Measurements from ENCODE around the gene OR2C1.

The OR2C1 gene

GRCh38 chr16:3349175-3349574 lies 6.5 kb upstream of the OR2C1 start:
- Histone ChIP-seq H3K79me2 (ENCODE audit: control insufficient read depth, low read length) (no peaks in the 10 kb centered on the region), H3K4me1 (ENCODE audit: control insufficient read depth, low read length) (peaks cover 9% of the 10 kb centered on the region; the same call in 1 of the 2 replicates), H3F3A (ENCODE audit: control insufficient read depth, insufficient read depth) (no peaks in the 10 kb centered on the region), H3K36me3 (ENCODE audit: control insufficient read depth, low read length) (no peaks in the 10 kb centered on the region), H3K4me3 (ENCODE audit: low read length) (no peak overlapping the region), H3K9me3 (ENCODE audit: control insufficient read depth, insufficient read depth, low read length) (no peaks in the 10 kb centered on the region), H3K27me3 (ENCODE audit: control insufficient read depth, low read length) (no peaks in the 10 kb centered on the region), H4K20me1 (ENCODE audit: control insufficient read depth, insufficient read depth, low read depth, low read length) (no peaks in the 10 kb centered on the region), H3K4me2 (ENCODE audit: low read length) (no peak overlapping the region), H3K9me2 (replicated peaks; ENCODE audit: control insufficient read depth, low read length) (no peaks in the 10 kb centered on the region), H3K27ac (ENCODE audit: low read depth, low read length) (no peak overlapping the region)
- TF ChIP-seq EZH2phosphoT487 (IDR thresholded peaks at IDR 0.05; ENCODE audit: borderline replicate concordance, low read length) (no peak), CTCF (IDR thresholded peaks at IDR 0.05; ENCODE audit: low read depth, low read length, poor library complexity, severe bottlenecking) (no peak)

- H3K9me3 ChIP-seq (ENCODE audit: control insufficient read depth, insufficient read depth, low read length): no peaks in the 10 kb centered on the region
- H3K27me3 ChIP-seq (ENCODE audit: control insufficient read depth, low read length): 0 out of 2 replicates have a peak, but pooled peaks cover 3% of the 10 kb centered on the region
- H4K20me1 ChIP-seq (ENCODE audit: control insufficient read depth, insufficient read depth, low read depth, low read length): no peaks in the 10 kb centered on the region
- H3K9me2 ChIP-seq (replicated peaks; ENCODE audit: control insufficient read depth, low read length): no peaks in the 10 kb centered on the region
- H3K4me2 ChIP-seq (ENCODE audit: low read length): no peak overlapping the region
- no peaks in the 10 kb centered on the region for H3K79me2 ChIP-seq (ENCODE audit: control insufficient read depth, low read length)
- H3K36me3 ChIP-seq (ENCODE audit: control insufficient read depth, low read length): no peaks in the 10 kb centered on the region
- TF ChIP-seq EZH2phosphoT487 (IDR thresholded peaks at IDR 0.05; ENCODE audit: borderline replicate concordance, low read length) (no peak), CTCF (IDR thresholded peaks at IDR 0.05; ENCODE audit: low read depth, low read length, poor library complexity, severe bottlenecking) (no peak)
- H3K4me3 ChIP-seq (ENCODE audit: low read length): no peak overlapping the region
- no peaks in the 10 kb centered on the region for H3K4me1 ChIP-seq (ENCODE audit: control insufficient read depth, low read length)
- no peaks in the 10 kb centered on the region for H3F3A ChIP-seq (ENCODE audit: control insufficient read depth, insufficient read depth)
- H3K27ac ChIP-seq (ENCODE audit: low read depth, low read length): no peak overlapping the region
Observed at GRCh38 chr16:3356118-3356517, 429 bp downstream of the OR2C1 start.

GRCh38 chr16:3358871-3359270 lies 3.2 kb downstream of the OR2C1 start:
- no peaks in the 10 kb centered on the region for H3K79me2 ChIP-seq (ENCODE audit: control insufficient read depth, low read length)
- 0 out of 2 replicates have a peak, but pooled peaks cover 5% of the 10 kb centered on the region for H3K27me3 ChIP-seq (ENCODE audit: control insufficient read depth, low read length)
- TF ChIP-seq EZH2phosphoT487 (IDR thresholded peaks at IDR 0.05; ENCODE audit: borderline replicate concordance, low read length) (no peak), CTCF (IDR thresholded peaks at IDR 0.05; ENCODE audit: low read depth, low read length, poor library complexity, severe bottlenecking) (no peak)
- H3F3A ChIP-seq (ENCODE audit: control insufficient read depth, insufficient read depth): no peaks in the 10 kb centered on the region
- H3K9me3 ChIP-seq (ENCODE audit: control insufficient read depth, insufficient read depth, low read length): peaks cover under 1% of the 10 kb centered on the region; the same call in 1 of the 2 replicates
- H3K4me3 ChIP-seq (ENCODE audit: low read length): no peak overlapping the region
- H3K4me1 ChIP-seq (ENCODE audit: control insufficient read depth, low read length): no peaks in the 10 kb centered on the region
- H3K27ac ChIP-seq (ENCODE audit: low read depth, low read length): no peak overlapping the region
- H3K36me3 ChIP-seq (ENCODE audit: control insufficient read depth, low read length): no peaks in the 10 kb centered on the region
- no peak overlapping the region for H3K4me2 ChIP-seq (ENCODE audit: low read length)
- H4K20me1 ChIP-seq (ENCODE audit: control insufficient read depth, insufficient read depth, low read depth, low read length): no peaks in the 10 kb centered on the region
- H3K9me2 ChIP-seq (replicated peaks; ENCODE audit: control insufficient read depth, low read length): no peaks in the 10 kb centered on the region
